Uterus (tissue), 2 donors: ENCODE measurements around the gene TMEM229B.

Experiments
- POLR2A ChIP-seq, 2 donors: fragments of 450-650 bp; IDR thresholded peaks; one replicate each; pipeline ENCODE4 v1.6.1; 2016; ENCODE audit warnings: antibody characterized with exemption in 2 of 2, mild to moderate bottlenecking in 1 of 2, moderate library complexity in 1 of 2
- TF ChIP-seq, protein P1 (sequence below), 4 experiments: fragments of 200-600 bp in 2 of 4; fragments of 450-650 bp in 2 of 4; sonication (generic) in 2 of 4; IDR thresholded peaks; one replicate each; pipeline ENCODE4 v1.5.1; 2016 to 2019; ENCODE audit warnings: antibody characterized with exemption in 4 of 4, mild to moderate bottlenecking in 2 of 4, moderate library complexity in 1 of 4

DNA sequence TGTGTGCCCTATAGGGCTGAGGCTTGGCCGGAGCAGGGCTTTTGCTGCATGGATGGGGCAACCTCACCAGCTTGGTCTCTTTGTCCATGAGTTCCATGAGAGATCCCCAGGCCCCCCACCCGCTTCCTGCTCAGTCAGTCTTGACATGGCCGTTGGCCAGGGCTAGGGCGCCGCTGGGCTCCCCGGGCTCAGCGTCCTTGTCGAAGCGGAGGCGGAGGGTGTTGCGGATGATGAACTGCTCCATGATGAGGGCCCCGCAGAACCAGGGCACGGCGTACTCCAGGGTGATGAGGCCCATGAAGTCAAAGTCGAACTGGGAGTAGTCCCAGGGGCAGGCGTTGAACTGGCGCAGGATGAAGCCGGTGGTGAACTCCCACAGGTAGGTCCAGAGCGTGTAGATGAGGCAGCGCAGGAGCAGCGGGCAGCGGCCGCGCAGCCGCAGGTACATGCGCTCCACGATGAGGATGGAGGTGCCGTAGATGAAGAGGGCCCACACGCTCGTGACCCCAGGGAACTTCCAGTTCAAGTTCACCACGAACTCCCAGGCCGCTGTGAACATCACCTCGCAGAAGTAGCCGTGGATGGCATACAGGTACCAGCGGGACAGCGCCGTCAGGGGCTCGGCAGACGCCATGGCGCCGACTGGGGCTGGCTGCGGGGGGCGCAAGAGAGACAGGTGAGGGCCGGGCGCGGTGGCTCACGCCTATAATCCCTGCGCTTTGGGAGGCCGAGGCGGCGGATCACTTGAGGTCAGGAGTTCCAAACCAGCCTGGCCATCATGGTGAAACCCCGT is 15.0 kb downstream of the TMEM229B start:
- TF ChIP-seq, protein P1, sequence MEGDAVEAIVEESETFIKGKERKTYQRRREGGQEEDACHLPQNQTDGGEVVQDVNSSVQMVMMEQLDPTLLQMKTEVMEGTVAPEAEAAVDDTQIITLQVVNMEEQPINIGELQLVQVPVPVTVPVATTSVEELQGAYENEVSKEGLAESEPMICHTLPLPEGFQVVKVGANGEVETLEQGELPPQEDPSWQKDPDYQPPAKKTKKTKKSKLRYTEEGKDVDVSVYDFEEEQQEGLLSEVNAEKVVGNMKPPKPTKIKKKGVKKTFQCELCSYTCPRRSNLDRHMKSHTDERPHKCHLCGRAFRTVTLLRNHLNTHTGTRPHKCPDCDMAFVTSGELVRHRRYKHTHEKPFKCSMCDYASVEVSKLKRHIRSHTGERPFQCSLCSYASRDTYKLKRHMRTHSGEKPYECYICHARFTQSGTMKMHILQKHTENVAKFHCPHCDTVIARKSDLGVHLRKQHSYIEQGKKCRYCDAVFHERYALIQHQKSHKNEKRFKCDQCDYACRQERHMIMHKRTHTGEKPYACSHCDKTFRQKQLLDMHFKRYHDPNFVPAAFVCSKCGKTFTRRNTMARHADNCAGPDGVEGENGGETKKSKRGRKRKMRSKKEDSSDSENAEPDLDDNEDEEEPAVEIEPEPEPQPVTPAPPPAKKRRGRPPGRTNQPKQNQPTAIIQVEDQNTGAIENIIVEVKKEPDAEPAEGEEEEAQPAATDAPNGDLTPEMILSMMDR (IDR thresholded peaks at IDR 0.05), result no peak
- TF ChIP-seq POLR2A (IDR thresholded peaks at IDR 0.05), result no peak
